Medulla oblongata (tissue), 1 donor: ENCODE results near the gene DACT3.

Source experiments
- DNase-seq: peaks from one replicate; pipeline ENCODE4 v3.0.0-alpha.2; 2015; ENCODE audit errors: extremely low spot score

DACT3 gene

DNA sequence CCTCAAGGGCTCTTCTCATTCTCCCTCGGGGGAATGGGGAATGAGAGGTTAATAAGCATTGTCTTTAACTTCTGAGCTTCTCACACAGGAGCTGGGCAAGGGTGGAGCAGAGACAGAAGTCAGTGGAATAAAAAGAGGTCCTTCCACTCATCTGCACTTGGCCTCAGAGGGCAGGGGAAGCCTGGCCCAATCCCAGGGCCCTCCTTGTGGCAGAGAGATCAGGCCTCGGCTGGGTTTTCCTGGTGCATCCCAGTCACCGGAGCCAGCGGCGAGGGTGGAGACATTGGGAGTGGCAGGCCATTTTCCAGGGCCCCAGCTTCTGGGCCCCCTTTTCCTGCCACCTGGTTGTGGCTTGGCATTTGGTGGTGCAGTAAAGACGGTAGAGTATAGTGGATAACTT, 49.2 kb downstream of the DACT3 start:
- DNase-seq: no peak

DNA sequence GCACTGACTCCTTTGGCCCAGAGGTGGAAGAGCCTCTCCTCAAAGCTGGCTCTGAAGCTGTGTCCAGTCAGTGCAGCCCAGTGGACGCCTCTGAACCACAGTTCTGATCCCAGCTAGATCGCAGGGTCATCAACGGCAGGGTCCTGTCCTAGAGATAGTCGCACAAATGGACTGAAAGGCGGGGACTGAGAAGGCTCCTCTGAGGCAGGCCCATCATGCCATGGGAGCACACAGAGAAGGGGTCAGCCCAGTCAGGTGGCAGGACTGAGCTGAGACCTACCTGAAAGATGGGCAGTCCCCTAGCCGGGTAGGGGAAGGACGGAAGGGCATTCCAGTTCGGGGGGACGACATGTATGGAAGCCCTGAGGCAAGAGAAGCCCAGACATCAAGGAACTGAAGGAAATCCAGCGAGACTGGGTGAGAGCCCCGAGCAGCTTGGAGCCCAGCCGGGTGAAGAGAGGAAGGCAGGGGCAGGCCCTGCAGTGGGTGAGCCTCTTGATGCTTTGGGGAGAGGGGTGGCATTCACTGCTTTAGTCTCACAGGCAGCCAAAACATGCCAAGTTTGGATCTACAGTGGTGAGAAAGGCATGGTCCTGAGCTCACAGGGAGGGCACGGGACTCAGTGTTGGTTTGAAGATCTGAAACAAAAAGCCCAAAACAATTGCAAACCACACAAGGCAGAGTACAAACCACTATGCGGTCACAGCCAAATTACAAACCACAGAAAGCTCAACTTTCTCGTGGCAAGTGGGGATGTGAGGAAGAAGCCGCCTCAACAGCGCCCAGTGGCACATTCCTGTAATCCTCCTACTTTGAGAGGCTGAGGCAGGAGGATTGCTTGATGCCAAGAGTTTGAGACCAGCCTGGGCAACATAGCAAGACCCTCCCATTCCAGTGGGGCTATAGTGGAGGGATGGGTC, 49.9 kb downstream of the DACT3 start:
- no peak for DNase-seq

DNA sequence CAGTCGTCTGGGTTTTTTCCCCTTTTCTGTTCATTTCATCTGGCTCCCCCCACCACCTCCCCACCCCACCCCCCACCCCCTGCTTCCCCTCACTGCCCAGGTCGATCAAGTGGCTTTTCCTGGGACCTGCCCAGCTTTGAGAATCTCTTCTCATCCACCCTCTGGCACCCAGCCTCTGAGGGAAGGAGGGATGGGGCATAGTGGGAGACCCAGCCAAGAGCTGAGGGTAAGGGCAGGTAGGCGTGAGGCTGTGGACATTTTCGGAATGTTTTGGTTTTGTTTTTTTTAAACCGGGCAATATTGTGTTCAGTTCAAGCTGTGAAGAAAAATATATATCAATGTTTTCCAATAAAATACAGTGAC, 50.6 kb downstream of the DACT3 start:
- no peak for DNase-seq

DNA sequence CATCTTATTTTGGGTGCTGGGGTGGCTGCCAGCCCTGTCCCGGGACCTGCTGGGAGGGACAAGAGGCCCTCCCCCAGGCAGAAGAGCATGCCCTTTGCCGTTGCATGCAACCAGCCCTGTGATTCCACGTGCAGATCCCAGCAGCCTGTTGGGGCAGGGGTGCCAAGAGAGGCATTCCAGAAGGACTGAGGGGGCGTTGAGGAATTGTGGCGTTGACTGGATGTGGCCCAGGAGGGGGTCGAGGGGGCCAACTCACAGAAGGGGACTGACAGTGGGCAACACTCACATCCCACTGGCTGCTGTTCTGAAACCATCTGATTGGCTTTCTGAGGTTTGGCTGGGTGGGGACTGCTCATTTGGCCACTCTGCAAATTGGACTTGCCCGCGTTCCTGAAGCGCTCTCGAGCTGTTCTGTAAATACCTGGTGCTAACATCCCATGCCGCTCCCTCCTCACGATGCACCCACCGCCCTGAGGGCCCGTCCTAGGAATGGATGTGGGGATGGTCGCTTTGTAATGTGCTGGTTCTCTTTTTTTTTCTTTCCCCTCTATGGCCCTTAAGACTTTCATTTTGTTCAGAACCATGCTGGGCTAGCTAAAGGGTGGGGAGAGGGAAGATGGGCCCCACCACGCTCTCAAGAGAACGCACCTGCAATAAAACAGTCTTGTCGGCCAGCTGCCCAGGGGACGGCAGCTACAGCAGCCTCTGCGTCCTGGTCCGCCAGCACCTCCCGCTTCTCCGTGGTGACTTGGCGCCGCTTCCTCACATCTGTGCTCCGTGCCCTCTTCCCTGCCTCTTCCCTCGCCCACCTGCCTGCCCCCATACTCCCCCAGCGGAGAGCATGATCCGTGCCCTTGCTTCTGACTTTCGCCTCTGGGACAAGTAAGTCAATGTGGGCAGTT, 51.2 kb downstream of the DACT3 start:
- DNase-seq: no peak

DNA sequence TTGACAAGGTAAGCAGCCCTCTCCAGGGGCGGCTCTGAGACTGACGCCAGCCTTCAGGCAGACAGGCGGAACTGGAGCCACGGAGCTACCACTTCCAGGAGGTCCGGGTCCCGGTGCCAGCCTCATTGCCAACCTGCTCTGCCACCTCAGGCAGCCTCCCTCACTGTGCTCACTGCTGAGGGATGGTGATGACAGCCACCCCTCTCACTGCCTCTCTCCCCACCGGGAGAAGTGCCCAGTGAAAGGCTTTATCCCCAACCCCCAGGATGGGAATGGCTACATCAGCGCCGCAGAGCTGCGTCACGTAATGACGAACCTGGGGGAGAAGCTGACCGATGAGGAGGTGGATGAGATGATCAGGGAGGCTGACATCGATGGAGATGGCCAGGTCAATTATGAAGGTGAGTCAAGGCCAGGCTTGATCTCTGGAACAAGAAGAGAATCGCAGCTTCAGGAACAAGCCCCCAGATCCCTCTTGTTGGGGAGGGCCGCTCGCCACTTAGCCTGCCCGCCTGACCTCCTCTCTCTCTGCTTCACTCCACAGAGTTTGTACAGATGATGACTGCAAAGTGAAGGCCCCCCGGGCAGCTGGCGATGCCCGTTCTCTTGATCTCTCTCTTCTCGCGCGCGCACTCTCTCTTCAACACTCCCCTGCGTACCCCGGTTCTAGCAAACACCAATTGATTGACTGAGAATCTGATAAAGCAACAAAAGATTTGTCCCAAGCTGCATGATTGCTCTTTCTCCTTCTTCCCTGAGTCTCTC, 52.2 kb downstream of the DACT3 start:
- no peak for DNase-seq

DNA sequence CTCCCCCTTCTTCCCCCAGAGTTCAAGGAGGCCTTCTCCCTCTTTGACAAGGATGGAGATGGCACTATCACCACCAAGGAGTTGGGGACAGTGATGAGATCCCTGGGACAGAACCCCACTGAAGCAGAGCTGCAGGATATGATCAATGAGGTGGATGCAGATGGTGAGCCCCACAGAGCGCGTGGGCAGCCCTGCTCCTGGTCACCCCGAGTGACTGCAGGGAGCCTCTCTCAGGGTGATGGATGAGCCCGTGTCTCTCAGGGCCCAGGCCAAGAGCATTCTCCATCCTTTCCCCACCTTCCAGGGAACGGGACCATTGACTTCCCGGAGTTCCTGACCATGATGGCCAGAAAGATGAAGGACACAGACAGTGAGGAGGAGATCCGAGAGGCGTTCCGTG, 52.8 kb downstream of the DACT3 start:
- no peak for DNase-seq

DNA sequence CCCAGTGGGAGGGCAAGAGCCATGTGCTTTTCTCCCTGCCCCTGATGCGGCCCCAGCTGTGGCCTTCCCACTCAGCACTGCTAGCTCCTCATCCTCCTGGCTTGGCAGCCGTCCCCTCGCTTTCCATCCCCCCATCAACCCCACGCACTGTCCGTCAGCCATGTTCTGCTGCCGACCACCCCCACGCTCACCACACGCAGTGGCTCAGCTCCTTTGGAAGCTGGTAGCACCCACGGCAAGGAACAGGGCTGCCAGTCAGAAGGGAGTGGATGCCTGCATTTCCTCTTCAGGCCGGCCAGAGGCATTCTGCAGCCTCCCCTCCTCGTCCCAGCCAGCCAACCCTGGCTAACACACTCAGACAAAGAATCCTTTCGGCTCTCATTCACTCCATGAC, 53.5 kb downstream of the DACT3 start:
- peak; percentile 71 for DNase-seq

DNA sequence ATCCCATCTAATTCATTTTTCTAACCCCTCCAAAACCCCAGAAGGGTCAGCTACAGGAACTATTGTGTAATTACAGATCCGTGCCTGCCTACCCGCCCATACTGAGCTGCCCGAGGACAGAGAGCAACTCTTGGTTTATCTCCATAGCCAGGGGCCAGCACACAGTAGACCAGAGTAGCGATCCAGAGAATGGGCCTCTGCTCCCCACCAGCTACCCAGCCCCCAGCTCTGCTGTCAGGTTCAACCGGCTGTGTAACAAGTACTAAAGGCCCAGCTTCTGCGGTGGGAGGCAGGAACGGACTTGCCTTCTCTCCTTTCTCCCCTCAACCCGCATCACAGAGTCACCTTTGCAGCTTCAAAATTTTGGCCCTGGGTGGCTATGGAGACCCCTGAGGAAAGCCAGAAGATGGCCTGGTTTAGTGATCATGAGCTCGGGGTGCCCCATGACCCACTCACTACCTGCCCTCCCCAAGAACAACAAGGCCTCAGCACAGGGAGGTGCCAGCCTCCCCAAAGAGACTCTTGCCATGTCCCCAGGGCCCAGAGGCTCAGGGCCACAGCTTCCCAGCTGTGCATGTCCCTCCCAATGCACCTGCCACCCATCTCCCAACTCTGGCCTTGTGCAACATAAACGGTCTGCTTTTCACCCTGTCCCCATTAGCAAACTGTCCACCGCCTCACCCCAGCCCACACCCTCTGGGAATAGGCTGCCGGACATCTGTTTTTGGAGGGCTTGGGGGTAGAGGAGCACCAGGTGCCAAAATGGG, 54.1 kb downstream of the DACT3 start:
- no peak for DNase-seq

DNA sequence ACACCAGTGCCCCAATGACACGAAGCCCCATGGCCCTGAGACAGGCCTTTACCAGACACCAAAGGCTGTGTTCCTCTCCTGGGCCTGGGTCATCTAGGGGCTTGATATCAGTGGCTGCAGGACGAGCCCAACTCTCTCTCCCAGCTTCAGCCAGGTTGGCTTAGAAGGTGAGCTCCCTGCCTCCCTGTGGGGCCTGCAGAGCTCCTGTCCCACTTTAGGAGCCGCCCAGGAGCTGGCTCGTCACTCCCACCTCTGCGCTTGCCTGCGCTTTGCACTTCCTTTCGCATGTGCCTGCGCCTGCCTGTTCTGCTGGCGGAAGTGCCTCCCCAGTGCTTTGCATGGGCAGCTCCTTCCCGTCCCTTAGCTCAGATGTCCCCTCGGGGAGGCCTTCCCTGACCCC, 55.0 kb downstream of the DACT3 start:
- DNase-seq: no peak

DNA sequence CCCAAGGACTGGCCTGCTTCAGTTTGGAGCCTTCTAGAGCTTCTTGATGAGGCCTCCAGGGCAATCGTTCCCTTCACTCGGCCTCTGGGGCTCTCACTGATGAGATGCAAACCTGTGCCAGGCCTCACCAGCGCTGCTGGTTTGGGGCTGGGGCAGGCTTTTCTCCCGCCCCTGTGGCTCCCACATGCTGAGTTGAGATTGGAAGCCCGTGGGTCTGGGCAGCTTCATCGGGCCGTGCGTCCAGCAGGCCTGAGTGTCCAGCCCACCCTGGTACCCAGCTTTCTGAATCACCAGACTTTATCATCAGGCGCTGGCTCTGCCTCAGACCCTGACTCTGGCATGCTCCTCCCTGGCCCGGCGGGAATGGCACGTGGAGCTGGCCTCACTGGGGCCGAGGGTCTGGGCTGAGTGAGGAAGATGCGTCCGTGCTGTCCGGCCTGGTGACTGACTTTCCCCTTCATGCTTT, 55.6 kb downstream of the DACT3 start:
- no peak for DNase-seq

DNA sequence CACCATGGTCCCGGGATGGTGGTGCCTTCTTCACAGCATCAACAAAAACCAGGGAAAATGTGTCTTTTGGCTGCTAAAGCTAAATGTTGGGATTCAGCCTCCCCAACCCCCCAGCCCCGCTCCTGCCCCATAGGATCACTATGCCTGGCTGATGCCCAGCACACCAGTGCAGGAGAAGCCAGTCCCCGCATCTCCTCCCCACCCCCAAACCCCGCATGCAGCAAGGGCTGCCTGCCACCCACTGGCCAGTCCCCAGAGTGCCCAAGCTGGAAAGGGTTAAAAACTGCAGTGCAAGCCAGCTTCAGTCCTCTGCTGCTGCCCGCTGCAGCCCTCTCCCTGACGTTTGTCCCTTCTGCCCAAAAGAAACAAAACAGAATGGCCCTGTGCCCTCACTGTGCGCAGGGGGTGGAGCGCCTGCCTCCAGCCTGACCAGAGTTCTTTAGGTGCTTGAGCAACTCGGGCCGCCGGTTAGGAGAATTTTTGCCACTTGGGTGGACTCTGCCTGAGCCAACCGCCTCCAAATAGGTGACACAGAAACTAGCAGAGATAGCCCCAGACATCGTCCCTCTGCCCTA, 56.1 kb downstream of the DACT3 start:
- DNase-seq: peak; percentile 57

DNA sequence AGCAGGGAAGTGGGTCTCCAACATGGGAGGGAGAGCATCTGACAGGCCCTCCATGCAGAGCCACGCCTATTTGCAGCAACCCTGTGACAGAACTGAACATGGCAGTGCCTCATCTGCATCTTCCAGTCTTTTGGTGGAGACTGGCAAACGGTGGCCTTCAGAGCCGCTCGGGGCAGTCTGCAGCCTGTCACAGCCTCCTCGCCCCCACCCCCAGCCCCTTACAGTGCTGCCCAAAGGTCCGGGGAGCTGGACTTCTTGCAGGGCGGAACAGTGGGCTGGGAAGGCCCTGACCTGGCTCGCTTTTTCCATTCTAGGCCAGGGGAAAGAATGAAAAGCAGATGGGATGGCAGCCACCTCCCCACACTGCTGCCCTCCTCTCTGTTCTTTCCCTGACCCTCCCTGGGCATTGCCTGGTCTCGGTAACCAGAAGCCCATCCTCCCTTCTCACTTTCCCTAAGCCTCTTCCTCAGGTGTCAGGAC, 57.2 kb downstream of the DACT3 start:
- no peak for DNase-seq

DNA sequence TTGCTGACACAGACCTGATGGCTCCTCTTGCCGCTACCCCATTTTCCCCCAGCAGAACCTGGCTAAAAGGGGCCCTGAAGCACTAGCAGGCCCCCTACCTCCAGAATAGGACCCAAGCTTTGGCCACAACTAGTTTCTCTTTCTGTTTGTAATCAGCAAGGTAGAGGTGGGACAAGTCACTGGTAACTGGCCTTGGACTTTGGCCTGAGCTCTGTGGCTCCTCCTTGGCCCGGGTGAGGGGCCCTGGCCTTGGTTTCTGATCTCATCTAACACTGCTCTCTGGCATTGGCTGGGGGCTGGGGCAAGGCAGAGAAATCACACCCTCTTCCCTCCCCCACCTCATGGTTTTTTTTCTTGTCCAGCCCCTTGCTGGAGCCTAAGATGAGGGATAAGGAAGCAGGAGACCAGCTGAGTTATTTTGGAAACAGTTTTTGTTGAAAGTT, 57.8 kb downstream of the DACT3 start:
- no peak for DNase-seq

DNA sequence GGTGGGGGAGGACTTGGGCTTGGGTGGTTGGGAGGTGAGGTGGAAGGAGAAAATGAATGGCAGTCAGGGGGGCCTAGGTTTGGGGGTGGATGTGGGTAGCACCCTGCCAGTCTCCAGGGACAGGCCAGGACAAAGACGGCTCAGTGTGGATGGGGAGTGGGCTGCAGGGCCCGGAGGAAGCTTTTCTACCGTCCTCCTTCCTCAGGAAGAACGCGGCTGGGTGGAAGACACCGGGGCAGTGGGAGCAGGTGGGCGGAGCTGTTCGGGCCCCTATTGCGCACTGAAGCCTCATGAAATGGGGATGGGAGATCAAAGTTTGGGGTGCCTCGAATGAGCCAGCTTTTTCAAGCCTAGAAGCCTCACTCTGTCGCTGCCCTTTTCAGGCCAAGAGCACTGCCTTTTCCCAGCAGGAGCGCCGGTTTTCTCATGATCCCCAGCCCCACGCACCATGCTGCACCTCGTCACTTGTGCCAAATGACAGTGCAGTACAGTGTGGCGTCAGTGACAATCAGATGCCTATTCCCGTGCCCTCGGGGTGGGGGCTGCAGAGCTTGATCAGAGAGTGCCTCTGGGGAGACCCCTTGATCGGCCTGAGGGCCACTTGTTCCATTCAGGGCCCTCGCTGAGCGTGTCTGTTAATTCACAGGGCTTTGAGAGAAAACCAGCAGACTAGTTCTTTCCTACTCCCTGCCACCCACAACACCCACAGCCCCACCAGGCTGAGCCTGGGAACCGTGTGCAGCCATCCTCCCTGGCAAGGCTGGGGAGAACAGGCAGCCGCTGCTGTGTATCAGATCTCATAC, 58.4 kb downstream of the DACT3 start:
- DNase-seq: peak; percentile 58

DNA sequence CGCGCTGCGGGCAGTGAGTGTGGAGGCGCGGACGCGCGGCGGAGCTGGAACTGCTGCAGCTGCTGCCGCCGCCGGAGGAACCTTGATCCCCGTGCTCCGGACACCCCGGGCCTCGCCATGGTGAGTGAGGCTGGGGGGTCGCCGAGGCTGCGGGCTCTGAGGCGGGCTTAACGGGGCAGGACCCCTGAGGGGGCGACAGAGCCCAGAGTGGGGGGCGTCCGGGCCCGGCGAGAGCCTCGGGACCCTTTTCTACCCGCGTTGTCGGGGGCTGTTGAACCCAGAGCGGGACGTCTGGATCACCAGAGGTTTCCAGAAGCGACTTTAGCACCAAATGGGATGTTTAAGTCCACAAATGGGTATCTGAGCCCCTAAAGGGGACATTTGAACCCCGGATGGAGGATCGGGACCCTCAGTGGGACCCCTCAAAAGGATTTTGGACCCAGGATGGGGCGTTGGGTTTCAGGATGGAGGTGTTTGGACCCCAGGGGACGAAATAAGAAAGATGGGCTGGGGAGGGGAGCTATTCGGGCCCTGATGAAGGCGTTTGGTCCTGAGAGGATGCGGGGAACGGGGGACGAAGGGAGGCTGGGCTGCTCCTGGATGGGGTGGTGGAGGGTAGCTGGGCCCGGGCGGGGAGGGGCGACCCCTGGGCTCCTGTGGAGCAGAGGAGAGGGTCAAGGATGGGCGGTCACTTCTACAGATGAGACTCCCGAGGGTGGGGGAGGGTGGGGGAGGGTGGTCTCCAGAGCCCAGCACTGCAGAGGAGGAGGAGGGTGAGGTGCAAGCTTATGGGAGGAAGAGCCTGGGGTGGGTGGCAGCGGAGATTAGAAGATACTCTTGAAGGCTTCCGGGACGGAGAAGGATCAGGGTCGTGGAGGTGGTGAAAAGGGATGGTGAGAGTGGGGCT, 59.4 kb downstream of the DACT3 start, which contains the start of gene CALM3:
Gene CALM3, plus strand, starts transcription at position 13 of the 907 bp plus-strand sequence. Its CDS starts 105 bp downstream, at position 118.
- DNase-seq: no peak

DNA sequence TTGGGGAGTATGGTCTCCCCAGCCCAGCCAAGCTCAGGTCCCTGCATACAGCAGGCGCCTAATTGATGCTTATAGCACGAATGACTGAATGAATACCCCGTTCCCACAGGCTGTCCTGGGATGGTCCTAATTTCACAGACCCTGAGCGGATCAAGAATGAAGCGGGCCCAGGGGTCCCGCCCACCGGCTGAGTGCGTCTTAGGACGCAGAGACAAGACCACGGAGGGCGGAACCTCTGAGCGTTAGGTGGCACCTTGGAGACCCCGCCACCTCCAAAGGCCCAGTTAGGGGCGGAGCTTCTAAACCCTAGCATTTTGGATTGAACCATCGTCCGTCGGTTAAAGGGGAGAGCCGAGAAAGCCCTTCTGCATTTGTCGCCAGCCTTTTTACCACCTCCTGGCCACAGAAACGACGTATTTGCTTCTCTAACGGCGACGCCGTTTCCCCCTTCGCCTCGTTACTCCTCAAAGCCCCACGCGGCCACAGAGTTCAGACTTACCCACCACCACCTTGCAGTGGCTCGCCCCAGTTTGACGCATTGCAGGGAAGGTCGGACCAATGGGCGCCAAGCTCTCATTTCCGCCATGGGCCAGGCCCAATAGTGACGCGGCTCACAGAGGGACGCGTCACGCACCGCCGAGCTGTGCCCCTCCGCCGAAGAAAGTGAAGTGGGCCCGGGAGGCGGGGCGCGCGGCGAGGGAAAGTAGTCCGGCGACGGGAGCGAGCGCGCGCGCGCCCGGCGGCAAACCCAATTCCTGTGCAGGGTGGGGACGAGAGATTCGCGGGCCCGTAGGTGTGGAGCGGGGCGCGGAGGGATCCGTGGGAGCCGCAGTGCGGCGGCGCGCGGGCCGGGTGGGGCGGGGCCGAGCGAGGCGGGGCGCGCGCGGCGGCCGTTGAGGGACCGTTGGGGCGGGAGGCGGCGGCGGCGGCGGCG, 60.3 kb downstream of the DACT3 start:
- DNase-seq: peak; percentile 96

DNA sequence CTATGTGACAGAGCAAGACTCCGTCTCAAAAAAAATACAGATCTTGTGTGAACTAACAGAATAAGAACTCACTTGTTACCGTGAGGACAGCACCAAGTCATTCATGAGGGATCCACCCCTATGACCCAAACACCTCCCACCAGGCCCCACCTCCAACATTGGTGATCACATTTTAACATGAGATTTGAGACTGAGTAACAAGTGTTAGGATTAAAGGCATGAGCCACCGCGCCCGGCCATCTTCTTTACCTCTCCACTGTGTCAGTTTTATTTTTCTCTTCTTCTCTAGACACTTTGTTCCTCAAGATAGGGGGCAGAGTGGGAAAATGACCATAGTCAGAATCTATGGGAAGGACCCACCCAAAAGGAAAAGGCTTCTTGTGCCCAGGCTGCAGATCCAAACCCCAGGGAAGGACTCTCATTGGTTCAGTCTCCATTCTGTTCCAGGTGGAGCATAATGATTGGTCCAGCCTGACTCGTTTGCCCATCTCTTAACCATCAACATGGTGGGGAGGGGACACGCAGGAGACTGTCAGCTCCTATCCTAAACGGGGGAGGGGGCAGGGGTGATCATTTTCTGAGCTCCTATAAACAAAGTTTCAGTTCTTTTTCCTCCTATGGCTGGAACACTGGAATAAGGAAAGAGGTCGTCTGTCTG, 61.1 kb downstream of the DACT3 start:
- no peak for DNase-seq
